HG03558 (cell line): Measurements from ENCODE around the gene EXD3.
"Not testable (repeated sequence)": the region's sequence is repeated elsewhere in the genome, so short reads cannot be mapped to it uniquely, and the experiment has no call there.

ENCODE experiments used
- ATAC-seq: cut with Tn5 transposase; IDR thresholded peaks from one replicate; pipeline ENCODE4 v1.9.1; 2021; ENCODE audit warnings: moderate number of reproducible peaks; ENCODE audit not compliant: unreplicated experiment; ENCODE audit errors: extremely low read depth

EXD3 gene

DNA sequence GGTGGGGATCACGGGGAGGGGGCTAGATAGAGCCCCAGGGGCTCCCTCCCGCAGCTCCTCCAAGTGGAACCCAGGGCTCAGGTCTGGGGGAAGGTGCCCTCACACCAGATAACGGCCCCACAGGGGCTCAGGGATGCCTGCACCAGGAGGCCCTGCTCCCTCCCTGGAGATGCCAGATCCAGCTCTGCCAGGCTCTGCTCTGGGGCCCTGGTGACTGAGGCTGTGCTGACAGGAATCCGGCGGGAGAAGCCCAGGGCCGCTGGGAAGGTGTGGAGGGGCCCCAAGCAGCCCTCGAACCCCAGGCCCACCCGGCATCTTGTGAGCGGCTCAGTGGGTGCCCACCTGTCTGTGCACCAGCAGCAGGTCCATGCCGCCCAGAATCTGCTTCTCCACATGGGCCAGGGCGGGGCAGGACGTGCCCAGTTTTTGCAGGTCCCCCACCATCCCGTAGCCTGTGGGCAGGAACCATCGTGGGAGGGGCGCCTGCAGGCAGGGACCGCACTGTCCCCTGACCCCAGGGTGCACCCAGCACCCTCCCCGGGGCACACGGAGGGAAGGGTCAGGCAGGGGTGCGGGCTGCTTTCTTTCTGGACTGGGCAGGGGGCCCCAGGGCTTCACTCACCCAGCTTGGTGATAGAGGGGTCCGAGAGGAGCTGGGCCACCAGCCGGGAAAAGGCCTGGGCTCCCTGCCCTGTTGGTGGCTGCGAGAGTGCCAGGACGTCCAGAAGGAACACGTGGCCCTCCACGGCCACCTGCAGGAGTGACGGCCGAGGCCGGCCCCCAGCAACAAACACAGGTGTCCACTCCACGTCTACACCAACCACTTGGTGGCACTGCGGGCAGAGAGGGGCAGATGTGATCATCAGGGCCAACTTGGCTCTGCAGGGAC, 72.0 kb downstream of the EXD3 start:
- no peak for ATAC-seq

DNA sequence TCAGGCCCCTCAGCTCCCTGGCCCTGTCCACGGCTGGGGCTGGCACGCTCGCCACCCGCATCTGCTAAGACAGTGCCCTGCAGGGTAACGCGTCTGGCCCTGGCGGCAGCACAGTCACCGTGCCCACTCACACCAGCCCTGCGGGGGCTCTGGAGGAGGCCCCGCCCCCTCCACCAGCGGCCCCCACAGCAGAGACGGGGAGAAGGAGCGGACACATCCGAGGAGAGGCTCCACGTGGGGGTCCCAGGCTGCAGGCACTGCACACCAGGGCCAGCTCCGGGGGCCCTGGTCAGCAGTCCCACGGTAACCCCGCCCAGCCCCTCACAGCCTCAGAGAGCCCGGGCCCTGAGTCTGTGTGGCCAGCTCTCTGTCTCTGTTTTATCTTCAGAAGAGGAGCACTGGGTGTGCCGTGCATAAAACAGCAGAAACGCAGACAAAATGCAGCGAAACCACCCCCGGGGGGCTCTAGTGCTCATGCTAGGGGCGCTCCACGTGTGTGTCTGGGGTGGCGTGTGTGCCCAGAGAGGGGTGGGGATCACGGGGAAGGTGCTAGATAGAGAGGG, 73.4 kb downstream of the EXD3 start:
- no peak for ATAC-seq

DNA sequence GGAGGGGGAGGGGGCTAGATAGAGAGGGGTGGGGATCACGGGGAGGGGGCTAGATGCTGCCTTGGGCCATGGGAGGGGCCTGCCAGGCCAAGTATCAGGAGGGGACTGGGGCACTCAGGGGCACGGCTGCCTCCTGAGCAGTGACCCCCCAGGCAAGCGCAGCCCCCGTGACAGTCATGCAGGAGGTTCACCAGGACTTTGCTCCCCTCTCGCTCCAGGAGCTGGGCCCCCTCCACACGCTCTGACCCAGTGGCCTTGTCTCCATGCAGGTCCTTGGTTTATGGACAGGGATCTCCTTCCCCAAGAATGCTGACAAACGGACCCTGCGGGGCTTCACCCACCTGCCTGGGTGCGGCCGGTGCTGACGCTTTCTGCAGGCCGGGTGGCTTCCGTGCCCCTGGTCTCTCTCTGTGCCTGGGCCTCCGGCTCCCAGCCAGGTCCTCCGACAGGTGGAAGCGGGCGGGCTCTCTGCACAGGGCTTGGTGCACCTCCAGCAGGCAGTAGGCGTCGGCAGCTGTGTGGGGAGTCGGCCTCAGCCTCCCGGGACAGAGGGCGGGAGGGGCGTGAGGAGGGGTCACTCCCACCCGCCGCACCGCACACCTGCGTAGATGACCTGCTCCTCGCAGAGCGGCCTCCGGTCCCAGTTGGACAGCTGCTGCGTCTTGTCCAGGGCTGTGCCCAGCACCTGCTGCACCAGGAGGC, 74.0 kb downstream of the EXD3 start:
- no peak for ATAC-seq

DNA sequence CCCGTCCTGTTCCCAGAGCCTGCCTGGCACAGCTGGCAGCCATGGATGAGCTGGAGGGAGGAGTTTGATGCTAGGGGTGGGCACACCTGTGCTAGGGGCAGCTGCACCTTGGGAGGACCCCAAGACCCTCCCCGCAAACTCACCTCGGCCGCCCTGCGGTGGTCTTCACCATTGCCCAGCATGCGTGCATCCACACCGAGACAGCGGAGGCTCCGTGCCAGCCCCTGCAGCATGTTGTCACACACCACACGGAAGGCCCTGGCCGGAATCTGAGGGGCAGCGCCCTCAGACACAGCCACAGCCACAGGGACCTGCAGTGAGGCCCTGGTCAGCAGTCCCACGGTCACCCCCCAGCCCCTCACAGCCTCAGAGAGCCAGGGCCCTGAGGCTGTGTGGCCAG, 75.0 kb downstream of the EXD3 start:
- ATAC-seq, result no peak

DNA sequence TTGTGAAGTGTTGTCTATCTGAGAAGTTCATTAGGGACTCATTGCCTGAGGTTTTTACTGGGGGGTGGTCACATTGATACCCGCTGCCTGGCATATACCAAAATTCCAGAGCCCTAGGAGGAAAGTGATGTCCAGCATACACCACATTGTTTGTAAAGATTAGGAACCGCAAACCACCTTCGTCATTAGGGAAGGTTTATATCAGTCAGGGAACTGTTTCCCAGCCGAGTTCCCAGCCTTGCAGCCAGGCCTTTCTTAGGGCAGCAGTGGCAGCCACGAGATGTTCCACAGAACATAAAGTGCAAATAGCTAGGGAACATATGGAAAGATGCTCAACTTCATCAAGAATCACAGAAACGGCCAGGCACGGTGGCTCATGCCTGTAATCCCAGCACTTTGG, 80.5 kb downstream of the EXD3 start:
- no peak for ATAC-seq

DNA sequence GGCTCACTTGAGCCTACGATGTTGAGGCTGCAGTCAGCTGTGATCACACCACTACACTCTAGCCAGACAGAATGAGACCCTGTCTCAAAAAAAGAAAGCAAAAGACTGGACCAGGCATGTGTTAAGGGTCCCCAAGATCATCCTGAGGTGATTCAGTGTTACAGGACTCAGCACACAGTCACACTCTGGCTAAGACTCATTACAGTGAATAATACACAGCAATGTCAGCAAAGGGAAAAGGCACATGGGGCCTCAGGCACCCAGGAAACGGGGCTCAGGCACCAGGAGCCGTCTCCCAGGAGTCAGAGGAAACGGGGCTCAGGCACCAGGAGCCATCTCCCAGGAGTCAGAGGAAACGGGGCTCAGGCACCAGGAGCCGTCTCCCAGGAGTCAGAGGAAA, 81.7 kb downstream of the EXD3 start:
- ATAC-seq, result no peak

DNA sequence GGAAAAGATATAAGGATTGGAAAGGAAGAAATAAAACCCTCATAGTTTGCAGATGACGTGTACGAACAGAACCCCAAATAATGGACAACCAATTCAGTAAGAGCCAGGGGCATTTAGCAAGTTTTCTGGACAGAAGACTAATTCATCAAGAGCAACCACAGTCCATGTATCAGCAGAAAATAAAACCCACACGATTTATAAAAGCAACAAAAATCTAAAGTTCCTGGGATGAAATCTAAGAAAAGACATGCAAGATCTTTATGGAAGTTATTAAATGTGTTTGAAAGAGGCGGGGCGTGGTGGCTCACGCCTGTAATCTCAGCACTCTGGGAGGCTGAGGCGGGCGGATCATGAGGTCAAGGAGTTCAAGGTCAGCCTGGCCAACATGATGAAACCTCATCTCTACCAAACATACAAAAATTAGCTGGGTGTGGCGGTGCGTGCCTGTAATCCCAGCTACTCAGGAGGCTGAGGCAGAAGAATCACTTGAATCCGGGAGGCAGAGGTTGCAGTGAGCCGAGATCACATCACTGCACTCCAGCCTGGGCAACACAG, 83.0 kb downstream of the EXD3 start:
- not testable (repeated sequence) for ATAC-seq

DNA sequence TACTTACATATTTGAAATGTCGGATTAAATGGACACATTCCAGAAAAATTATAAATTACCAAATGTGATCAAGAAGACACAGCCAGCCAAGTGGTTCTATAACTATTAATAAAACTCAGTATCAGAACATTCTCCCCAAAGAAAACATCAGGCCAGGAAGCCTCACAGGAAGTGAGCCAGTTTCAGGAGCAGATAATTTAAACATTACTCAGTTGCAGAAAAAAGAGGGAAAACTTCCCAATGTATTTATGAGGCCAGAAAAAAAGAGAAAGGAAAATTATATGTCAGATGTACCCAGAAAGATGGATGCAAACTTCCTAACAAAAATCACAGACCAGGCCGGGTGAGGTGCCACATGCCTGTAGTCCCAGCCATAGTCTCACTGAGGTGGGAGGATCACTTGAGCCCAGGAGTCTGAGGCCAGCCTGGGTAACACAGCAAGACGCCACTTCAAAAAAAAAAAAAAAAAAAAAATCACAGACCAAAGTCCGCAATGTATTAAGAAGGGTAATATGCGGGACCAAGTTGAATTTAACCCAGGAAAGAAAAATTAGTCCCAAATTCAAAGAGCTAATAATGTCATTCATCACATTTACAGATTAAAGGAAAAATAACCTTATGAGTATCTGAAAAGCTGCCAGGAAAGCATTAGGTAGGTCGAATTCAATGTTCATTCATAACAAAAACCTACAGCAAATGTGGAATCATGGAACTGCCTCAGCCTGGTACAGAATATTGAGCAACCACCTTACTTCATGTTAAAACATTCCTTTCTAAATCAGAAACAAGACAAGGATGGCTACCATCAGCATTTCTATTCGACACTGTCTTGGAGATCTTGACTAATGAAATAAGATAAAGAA, 83.7 kb downstream of the EXD3 start:
- no peak for ATAC-seq

DNA sequence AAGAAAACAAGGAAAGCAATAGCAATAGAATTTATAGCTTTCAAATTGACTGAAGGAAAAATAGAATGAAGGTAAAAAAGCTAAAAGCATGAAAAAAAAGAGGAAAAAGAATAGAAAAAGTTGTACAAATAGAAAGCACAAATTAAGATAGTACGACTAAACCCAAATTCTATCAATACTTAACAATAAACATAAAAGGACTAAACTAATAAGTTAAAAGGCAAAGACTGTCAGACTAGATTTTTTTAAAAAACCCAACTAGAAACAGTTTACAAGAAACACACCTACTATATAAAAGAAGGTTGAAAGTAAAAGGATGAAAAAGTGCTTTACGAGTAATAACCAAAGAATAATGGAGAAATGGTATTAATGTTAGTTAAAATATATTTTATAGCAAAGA, 86.2 kb downstream of the EXD3 start:
- ATAC-seq, result no peak

DNA sequence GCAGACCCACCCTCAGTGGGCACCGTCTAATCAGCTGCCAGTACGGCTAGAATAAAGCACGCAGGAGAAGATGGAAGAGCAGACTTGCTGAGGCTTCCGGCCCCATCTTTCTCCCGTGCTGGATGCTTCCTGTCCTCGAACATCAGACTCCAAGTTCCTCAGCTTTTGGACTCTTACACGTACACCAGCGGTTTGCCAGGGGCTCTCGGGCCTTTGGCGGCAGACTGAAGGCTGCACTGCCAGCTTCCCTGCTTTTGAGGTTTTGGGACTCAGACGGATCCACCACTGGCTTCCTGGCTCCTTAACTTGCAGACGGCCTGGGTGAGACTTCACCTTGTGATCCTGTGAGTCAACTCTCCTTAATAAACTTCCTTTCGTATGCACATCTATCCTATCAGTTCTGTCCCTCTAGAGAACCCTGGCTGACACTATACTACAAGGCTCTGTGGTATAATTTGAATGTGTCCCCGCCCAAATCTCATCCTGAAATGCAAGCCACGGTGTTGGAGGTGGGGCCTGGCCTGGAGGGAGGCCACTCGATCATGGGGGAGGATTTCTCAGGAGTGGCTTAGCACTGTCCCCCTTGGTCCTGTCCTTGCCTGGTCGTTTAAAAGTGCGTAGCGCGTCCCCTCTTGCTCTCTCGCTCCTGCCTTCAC, 89.8 kb downstream of the EXD3 start:
- ATAC-seq, result no peak

DNA sequence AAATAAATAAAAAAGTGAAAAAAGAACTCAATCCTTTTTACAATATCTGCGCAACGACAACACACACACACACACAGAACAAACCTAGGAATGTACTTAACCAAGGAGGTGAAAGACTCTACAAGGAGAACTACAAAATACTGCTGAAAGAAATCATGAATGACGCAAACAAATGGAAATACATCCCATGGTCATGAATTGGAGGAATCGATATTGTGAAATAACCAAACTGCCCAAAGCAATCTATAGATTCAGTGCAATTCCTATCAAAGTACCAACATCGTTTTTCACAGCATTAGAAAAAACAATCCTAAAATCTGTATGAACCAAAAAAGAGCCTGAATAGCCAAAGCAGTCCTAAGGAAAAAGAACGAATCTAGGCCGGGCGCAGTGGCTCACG, 91.0 kb downstream of the EXD3 start:
- ATAC-seq, result no peak

DNA sequence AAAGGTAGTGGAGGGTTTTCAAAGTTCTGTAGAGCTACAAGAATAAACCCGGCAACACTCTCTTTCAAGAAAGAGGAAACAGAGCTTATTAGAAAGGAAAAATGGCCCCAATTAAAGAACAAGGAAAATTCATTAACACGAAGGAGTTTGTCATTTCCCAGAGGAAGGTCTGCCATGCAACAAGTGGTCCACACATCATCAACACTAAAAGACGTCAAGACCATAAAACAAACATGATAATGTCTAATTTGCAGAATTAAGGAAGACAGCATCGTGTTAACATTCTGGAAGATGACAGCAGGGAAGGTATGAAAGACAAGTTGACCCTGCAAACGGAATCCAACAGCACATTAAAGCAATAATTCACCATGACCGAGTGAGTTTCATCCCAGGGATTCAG, 92.3 kb downstream of the EXD3 start:
- no peak for ATAC-seq

DNA sequence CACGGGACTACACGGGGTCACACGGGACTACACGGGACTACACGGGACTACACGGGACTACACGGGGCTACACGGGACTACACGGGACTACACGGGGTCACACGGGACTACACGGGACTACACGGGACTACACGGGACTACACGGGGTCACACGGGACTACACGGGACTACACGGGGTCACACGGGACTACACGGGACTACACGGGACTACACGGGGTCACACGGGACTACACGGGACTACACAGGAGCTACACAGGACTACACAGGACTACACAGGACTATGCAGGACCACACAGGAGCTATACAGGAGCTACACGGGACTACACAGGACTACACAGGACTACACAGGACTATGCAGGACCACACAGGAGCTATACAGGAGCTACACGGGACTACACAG, 93.4 kb downstream of the EXD3 start:
- ATAC-seq, result not testable (repeated sequence)

DNA sequence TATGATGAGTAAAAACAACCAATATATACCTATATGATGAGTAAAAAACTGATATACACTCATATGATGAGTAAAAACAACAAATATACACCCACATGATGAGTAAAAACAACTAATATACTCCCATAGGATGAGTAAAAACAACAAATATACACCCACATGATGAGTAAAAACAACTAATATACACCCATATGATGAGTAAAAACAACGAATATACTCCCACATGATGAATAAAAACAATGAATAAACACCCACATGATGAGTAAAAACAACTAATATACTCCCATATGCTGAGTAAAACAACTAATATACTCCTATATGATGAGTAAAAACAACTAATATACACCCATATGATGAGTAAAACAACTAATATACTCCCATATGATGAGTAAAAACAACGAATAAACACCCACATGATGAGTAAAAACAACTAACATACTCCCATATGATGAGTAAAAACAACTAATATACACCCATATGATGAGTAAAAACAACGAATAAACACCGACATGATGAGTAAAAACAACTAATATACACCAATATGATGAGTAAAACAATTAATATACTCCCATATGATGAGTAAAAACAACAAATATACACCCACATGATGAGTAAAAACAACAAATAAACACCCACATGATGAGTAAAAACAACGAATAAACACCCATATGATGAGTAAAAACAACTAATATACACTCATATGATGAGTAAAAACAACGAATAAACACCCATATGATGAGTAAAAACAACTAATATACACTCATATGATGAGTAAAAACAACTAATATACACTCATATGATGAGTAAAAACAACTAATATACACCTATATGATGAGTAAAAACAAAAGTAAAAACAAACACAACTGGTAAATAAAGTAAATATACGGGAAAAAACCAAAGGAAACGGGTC, 95.1 kb downstream of the EXD3 start:
- not testable (repeated sequence) for ATAC-seq

DNA sequence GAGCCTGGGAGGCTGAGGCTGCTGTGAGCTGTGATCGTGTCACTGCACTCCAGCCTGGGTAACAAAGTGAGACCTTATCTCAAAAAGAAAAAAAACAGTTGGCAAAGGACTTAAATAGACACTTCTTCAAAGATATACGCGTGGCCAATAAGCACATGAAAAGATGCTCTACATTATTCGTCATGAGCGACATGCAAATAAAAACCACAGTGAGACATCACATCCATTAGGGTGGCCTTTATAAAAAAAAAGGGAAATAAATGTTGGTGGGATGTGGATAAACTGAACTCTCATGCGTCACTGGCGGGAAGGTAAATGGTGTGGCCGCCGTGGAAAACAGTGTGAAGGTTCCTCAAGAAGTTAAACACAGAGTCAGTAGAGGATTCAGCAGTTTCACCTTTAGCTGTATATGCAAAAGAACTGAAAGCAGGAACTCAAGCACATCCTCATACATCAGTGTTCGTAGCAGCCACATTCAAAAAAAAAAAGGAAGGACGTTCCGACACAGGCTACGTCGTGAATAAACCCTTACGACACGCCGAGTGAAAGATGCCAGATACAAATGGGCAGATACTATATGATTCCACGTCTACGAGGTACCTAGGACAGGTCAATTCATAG, 96.4 kb downstream of the EXD3 start:
- no peak for ATAC-seq

DNA sequence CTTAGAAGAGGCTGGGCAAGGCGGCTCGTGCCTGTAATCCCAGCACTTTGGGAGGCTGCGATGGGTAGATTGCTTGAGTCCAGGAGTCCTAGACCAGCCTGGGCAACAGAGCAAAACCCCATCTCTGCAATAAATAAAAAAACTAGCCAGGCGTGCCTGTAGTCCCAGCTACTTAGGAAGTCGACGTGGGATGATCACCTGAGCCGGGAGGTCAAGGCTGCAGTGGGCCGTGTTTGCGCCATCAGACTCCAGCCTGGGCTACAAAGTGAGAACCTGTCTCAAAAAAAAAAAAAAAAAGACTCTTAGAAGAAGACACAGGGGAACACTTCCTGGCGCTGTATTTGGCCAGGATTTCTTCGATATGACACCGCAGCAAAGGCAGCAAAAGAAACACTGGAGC, 97.2 kb downstream of the EXD3 start:
- ATAC-seq, result no peak

DNA sequence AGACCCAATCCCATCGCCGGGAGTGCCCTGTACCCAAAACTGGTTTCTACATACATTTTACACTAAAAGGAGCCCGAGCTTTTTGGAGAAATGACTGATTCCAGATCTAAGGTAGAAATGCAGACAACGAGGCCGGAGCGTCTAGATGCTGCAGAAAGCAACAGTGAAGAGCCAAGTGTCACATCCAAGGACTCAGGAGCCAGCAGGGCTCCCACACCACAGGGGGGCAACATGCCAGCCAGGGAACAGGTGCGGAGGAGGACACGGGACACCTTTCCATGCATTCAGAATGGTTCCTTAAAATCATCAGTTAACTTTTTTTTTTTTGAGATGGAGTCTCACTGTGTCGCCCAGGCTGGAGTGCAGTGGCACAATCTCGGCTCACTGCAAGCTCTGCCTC, 97.8 kb downstream of the EXD3 start:
- ATAC-seq, result no peak
